Activated CD8-positive, alpha-beta T cell treated with anti-CD3 and anti-CD28 coated beads for 36 hours (primary cell): Measurements from ENCODE around the gene SCN1A. TPM values are rescaled to one million over a fixed set of nuclear protein-coding genes. Genes with fewer than 3 reads are reported as not detected.

Source experiments
- ATAC-seq: fragments of 200-7000 bp; cut with Tn5 transposase; one replicate; pipeline ENCODE4 v1.10.0; 2021; ENCODE audit warnings: mild to moderate bottlenecking, moderate library complexity
- CTCF ChIA-PET: fragments of 350-600 bp; sonication (Branson Sonifier 250); formaldehyde crosslinking; loops from one replicate; lab custom pipeline; 2021; ENCODE audit warnings: antibody characterized with exemption; lab: Charles Lee
- POLR2A ChIA-PET: fragments of 350-600 bp; sonication (Branson Sonifier 250); formaldehyde crosslinking; loops from one replicate; lab custom pipeline; 2021; ENCODE audit warnings: antibody characterized with exemption; lab: Charles Lee
- DNase-seq: peaks from one replicate; pipeline ENCODE4 v3.0.0-alpha.2; 2020
- H3K27ac Mint-ChIP-seq: one replicate; pipeline ENCODE4 v1.8.0; 2021; ENCODE audit warnings: mild to moderate bottlenecking, mixed read lengths
- H3K27me3 Mint-ChIP-seq: one replicate; pipeline ENCODE4 v1.8.0; 2021; ENCODE audit warnings: mixed read lengths
- H3K36me3 Mint-ChIP-seq: one replicate; pipeline ENCODE4 v1.8.0; 2021; ENCODE audit warnings: low read depth, mixed read lengths
- H3K4me1 Mint-ChIP-seq: one replicate; pipeline ENCODE4 v1.8.0; 2021; ENCODE audit warnings: low read depth, mixed read lengths
- H3K4me3 Mint-ChIP-seq: one replicate; pipeline ENCODE4 v1.8.0; 2021; ENCODE audit warnings: mild to moderate bottlenecking, moderate library complexity, mixed read lengths
- H3K9me3 Mint-ChIP-seq: one replicate; pipeline ENCODE4 v1.8.0; 2021; ENCODE audit warnings: mixed read lengths
- CTCF ChIP-seq: fragments of 200-600 bp; IDR thresholded peaks from one replicate; pipeline ENCODE4 v1.8.0; 2022; ENCODE audit warnings: antibody characterized with exemption, mild to moderate bottlenecking
- intact Hi-C: fragments of 100-400 bp; cut with micrococcal nuclease; formaldehyde crosslinking; loops from one replicate; pipeline ENCODE4 v1.10.0; 2022
- total RNA-seq, 2 experiments: library from RNA; stranded (reverse); gene quantifications; one replicate each; pipeline ENCODE4 v1.2.3, GENCODE V29; 2021

The SCN1A gene
- total RNA-seq, 2 experiments from 2014 or later = not detected

- TF ChIP-seq CTCF = no peak
- ATAC-seq (no peak), DNase-seq (no peak)
- intact Hi-C loops = no loop called here
- H3K9me3 Mint-ChIP-seq = no peaks in the 10 kb centered on the region
- H3K27me3 Mint-ChIP-seq = peaks cover 4% of the 10 kb centered on the region
- H3K4me3 Mint-ChIP-seq = no peak overlapping the region
- H3K36me3 Mint-ChIP-seq = no peaks in the 10 kb centered on the region
- CTCF ChIA-PET = no interaction called here
- H3K27ac Mint-ChIP-seq = no peak overlapping the region
- no peaks in the 10 kb centered on the region for H3K4me1 Mint-ChIP-seq
- POLR2A ChIA-PET = no interaction called here
These were observed 110.6 kb downstream of the SCN1A start for GRCh38 chr2:166017208-166017607.

- H3K27me3 Mint-ChIP-seq = peaks cover 7% of the 10 kb centered on the region
- ATAC-seq (no peak), DNase-seq (no peak)
- TF ChIP-seq CTCF = no peak
- intact Hi-C loops = no loop called here
- no peaks in the 10 kb centered on the region for H3K36me3 Mint-ChIP-seq
- no peak overlapping the region for H3K4me3 Mint-ChIP-seq
- no peaks in the 10 kb centered on the region for H3K4me1 Mint-ChIP-seq
- ChIA-PET CTCF (no interaction called here), POLR2A (no interaction called here)
- H3K27ac Mint-ChIP-seq = no peak overlapping the region
- H3K9me3 Mint-ChIP-seq = no peaks in the 10 kb centered on the region
These were observed 113.9 kb downstream of the SCN1A start for GRCh38 chr2:166013878-166014277.

- no peak overlapping the region for H3K27ac Mint-ChIP-seq
- H3K27me3 Mint-ChIP-seq = peaks cover 11% of the 10 kb centered on the region
- intact Hi-C loops = no loop called here
- no peaks in the 10 kb centered on the region for H3K36me3 Mint-ChIP-seq
- no peak for TF ChIP-seq CTCF
- H3K9me3 Mint-ChIP-seq = no peaks in the 10 kb centered on the region
- no peaks in the 10 kb centered on the region for H3K4me1 Mint-ChIP-seq
- DNase-seq (no peak), ATAC-seq (no peak)
- H3K4me3 Mint-ChIP-seq = no peak overlapping the region
- CTCF ChIA-PET = interaction anchor here (0.6 kb wide), 1 partner anchor 333 kb away, joined by 3 read pairs; no protein-coding TSS in a partner anchor
- POLR2A ChIA-PET = no interaction called here
These were observed 116.2 kb downstream of the SCN1A start for GRCh38 chr2:166011660-166012059.

- H3K27me3 Mint-ChIP-seq = peaks cover 10% of the 10 kb centered on the region
- no peak overlapping the region for H3K27ac Mint-ChIP-seq
- CTCF ChIA-PET = no interaction called here
- no peak for TF ChIP-seq CTCF
- no peak for DNase-seq
- no peaks in the 10 kb centered on the region for H3K36me3 Mint-ChIP-seq
- intact Hi-C loops = no loop called here
- no peaks in the 10 kb centered on the region for H3K4me1 Mint-ChIP-seq
- H3K9me3 Mint-ChIP-seq = no peaks in the 10 kb centered on the region
- no peak overlapping the region for H3K4me3 Mint-ChIP-seq
- POLR2A ChIA-PET = no interaction called here
- ATAC-seq = no peak
These were observed 127.4 kb downstream of the SCN1A start for GRCh38 chr2:166000401-166000800.

GRCh38 chr2:165990846-165991245 is 137.0 kb downstream of the SCN1A start:
- Mint-ChIP-seq H3K4me3 (no peak overlapping the region), H3K4me1 (no peaks in the 10 kb centered on the region), H3K27ac (no peak overlapping the region), H3K9me3 (no peaks in the 10 kb centered on the region), H3K27me3 (peaks cover 8% of the 10 kb centered on the region), H3K36me3 (no peaks in the 10 kb centered on the region)
- intact Hi-C loops = no loop called here
- ChIA-PET CTCF (no interaction called here), POLR2A (no interaction called here)
- DNase-seq (no peak), ATAC-seq (no peak)
- TF ChIP-seq CTCF = no peak
